H1 (cell line): ENCODE measurements around the gene LARP4B. TPM values are rescaled to one million over a fixed set of nuclear protein-coding genes. Genes with fewer than 3 reads are reported as not detected.

ENCODE experiments used
- CTCF ChIA-PET: fragments of 300-600 bp; sonication (Branson Sonifier 250); formaldehyde crosslinking; loops from one replicate; lab custom pipeline; 2021; ENCODE audit not compliant: partially characterized antibody; lab: Charles Lee
- POLR2A ChIA-PET: fragments of 300-600 bp; sonication (Branson Sonifier 250); formaldehyde crosslinking; loops from one replicate; lab custom pipeline; 2021; ENCODE audit warnings: inconsistent platforms; ENCODE audit not compliant: partially characterized antibody; lab: Charles Lee
- DNase-seq, 2 experiments: peaks; one replicate each; pipeline versions ENCODE4 v3.0.0 to v3.0.0-alpha.2; 2010 to 2022; ENCODE audit warnings: low spot score in 2 of 2, low read depth in 1 of 2, mixed read lengths in 1 of 2
- FAIRE-seq: peaks from 2 replicates; lab custom pipeline; 2011; peaks lifted over from hg19 to GRCh38; lab: Jason Lieb, UNC
- H2AFZ ChIP-seq: 2 replicates; pipeline ENCODE4 v1.8.1; 2012; ENCODE audit warnings: low read length, inconsistent platforms
- H2AK5ac ChIP-seq: 2 replicates; pipeline ENCODE4 v1.6.1; 2013; ENCODE audit warnings: low read depth, low read length
- H2BK120ac ChIP-seq: replicated peaks from 2 replicates; pipeline ENCODE3; 2013; ENCODE audit warnings: low read depth, low read length, inconsistent platforms
- H2BK12ac ChIP-seq: 2 replicates; pipeline ENCODE4 v1.6.1; 2013; ENCODE audit warnings: low read depth, low read length
- H2BK15ac ChIP-seq: 2 replicates; pipeline ENCODE4 v1.6.1; 2013; ENCODE audit warnings: low read length
- H2BK20ac ChIP-seq: 2 replicates; pipeline ENCODE4 v1.6.1; 2013; ENCODE audit warnings: low read length
- H2BK5ac ChIP-seq: 2 replicates; pipeline ENCODE4 v1.6.1; 2013; ENCODE audit warnings: low read depth, low read length
- H3K14ac ChIP-seq: 2 replicates; pipeline ENCODE4 v1.6.1; 2013; ENCODE audit warnings: inconsistent platforms; ENCODE audit not compliant: insufficient read length
- H3K18ac ChIP-seq: 2 replicates; pipeline ENCODE4 v1.6.1; 2013; ENCODE audit warnings: low read length; ENCODE audit errors: extremely low read depth
- H3K23ac ChIP-seq: 2 replicates; pipeline ENCODE4 v1.6.1; 2013; ENCODE audit warnings: inconsistent platforms; ENCODE audit not compliant: insufficient read length
- H3K23me2 ChIP-seq: 2 replicates; pipeline ENCODE4 v1.6.1; 2013; ENCODE audit warnings: low read depth, low read length
- H3K27ac ChIP-seq: 2 replicates; pipeline ENCODE4 v1.6.1; 2011; ENCODE audit warnings: low read depth, low read length, inconsistent platforms
- H3K27me3 ChIP-seq, 4 experiments: replicated peaks in 1 of 4; 1 replicate in 1 of 4; 2 replicates in 3 of 4; pipeline versions ENCODE4 v1.6.1 to v1.8.1; 2011 to 2013; ENCODE audit warnings: low read length in 3 of 4, mild to moderate bottlenecking in 3 of 4, inconsistent platforms in 2 of 4, mixed read lengths in 2 of 4, moderate library complexity in 1 of 4; ENCODE audit not compliant: control insufficient read depth in 3 of 4, insufficient read depth in 3 of 4; ENCODE audit errors: extremely low read depth in 1 of 4
- H3K36me3 ChIP-seq, 4 experiments: 2 replicates each; pipeline versions ENCODE4 v1.6.1 to v1.8.1; 2011 to 2013; ENCODE audit warnings: mild to moderate bottlenecking in 4 of 4, low read length in 3 of 4, moderate library complexity in 2 of 4, control low read depth in 1 of 4, inconsistent platforms in 1 of 4; ENCODE audit not compliant: insufficient read depth in 4 of 4, control insufficient read depth in 2 of 4
- H3K4ac ChIP-seq: replicated peaks from 2 replicates; pipeline ENCODE3; 2013; ENCODE audit warnings: low read length, low read depth, mixed read lengths, inconsistent platforms; ENCODE audit not compliant: insufficient read length
- H3K4me1 ChIP-seq, 4 experiments: replicated peaks in 1 of 4; 1 replicate in 1 of 4; 2 replicates in 3 of 4; pipeline versions ENCODE4 v1.6.1 to v1.8.1; 2011 to 2013; ENCODE audit warnings: low read length in 3 of 4, inconsistent platforms in 2 of 4, mixed read lengths in 1 of 4; ENCODE audit not compliant: insufficient read depth in 4 of 4, control insufficient read depth in 3 of 4
- H3K4me2 ChIP-seq, 2 experiments: 2 replicates each; pipeline versions ENCODE4 v1.6.1 to v1.8.1; 2011 to 2013; ENCODE audit warnings: low read depth in 2 of 2, low read length in 2 of 2, control low read depth in 1 of 2, inconsistent platforms in 1 of 2, mild to moderate bottlenecking in 1 of 2; ENCODE audit not compliant: insufficient read depth in 1 of 2
- H3K4me3 ChIP-seq, 4 experiments: fragments of 200-600, 300-600 bp in 1 of 4; sonication (generic), shearing (Covaris generic), sonication (Bioruptor Twin) in 1 of 4; 2 replicates each; pipeline versions ENCODE4 v1.5.1 to v1.8.1; 2011 to 2016; ENCODE audit warnings: low read length in 4 of 4, low read depth in 3 of 4, control low read depth in 2 of 4, inconsistent platforms in 2 of 4, mild to moderate bottlenecking in 2 of 4, mixed read lengths in 1 of 4, moderate library complexity in 1 of 4; ENCODE audit not compliant: insufficient read depth in 2 of 4; ENCODE audit errors: extremely low read depth in 1 of 4
- H3K56ac ChIP-seq: replicated peaks from 2 replicates; pipeline ENCODE3; 2013; ENCODE audit warnings: low read depth, mild to moderate bottlenecking, mixed read lengths, low read length, inconsistent platforms; ENCODE audit not compliant: insufficient read length
- H3K79me1 ChIP-seq: 2 replicates; pipeline ENCODE4 v1.6.1; 2013; ENCODE audit warnings: low read depth, low read length, control low read depth
- H3K79me2 ChIP-seq, 2 experiments: 2 replicates each; pipeline versions ENCODE4 v1.6.1 to v1.8.1; 2012 to 2013; ENCODE audit warnings: low read length in 2 of 2, mild to moderate bottlenecking in 2 of 2, inconsistent platforms in 1 of 2; ENCODE audit not compliant: insufficient read depth in 2 of 2, control insufficient read depth in 1 of 2
- H3K9ac ChIP-seq, 4 experiments: replicated peaks in 1 of 4; 1 replicate in 1 of 4; 2 replicates in 3 of 4; pipeline versions ENCODE4 v1.6.1 to v1.8.1; 2011 to 2013; ENCODE audit warnings: low read depth in 3 of 4, low read length in 3 of 4, control low read depth in 2 of 4, mild to moderate bottlenecking in 2 of 4, moderate library complexity in 2 of 4, inconsistent platforms in 1 of 4; ENCODE audit errors: extremely low read depth in 1 of 4
- H3K9me3 ChIP-seq, 2 experiments: 2 replicates each; pipeline versions ENCODE4 v1.6.1 to v1.8.1; 2012 to 2013; ENCODE audit warnings: mild to moderate bottlenecking in 2 of 2, moderate library complexity in 2 of 2, control low read depth in 1 of 2, inconsistent platforms in 1 of 2, low read depth in 1 of 2, low read length in 1 of 2, mixed read lengths in 1 of 2; ENCODE audit not compliant: insufficient read depth in 2 of 2
- H4K20me1 ChIP-seq, 2 experiments: replicated peaks in 1 of 2; 2 replicates each; pipeline versions ENCODE3 to v1.8.1; 2011 to 2013; ENCODE audit warnings: inconsistent platforms in 2 of 2, low read length in 2 of 2, mild to moderate bottlenecking in 1 of 2; ENCODE audit not compliant: insufficient read depth in 2 of 2, control insufficient read depth in 1 of 2
- H4K5ac ChIP-seq: 2 replicates; pipeline ENCODE4 v1.6.1; 2013; ENCODE audit warnings: low read length, low read depth, mixed read lengths, inconsistent platforms; ENCODE audit not compliant: insufficient read length
- H4K8ac ChIP-seq: 2 replicates; pipeline ENCODE4 v1.8.0; 2013; ENCODE audit warnings: mild to moderate bottlenecking, moderate library complexity, low read length, inconsistent platforms; ENCODE audit not compliant: insufficient read depth; ENCODE audit errors: extremely low read depth
- H4K91ac ChIP-seq: replicated peaks from 2 replicates; pipeline ENCODE3; 2013; ENCODE audit warnings: low read length, mixed read lengths, inconsistent platforms; ENCODE audit not compliant: insufficient read length
- BCL11A ChIP-seq, 2 experiments: IDR thresholded peaks; one replicate each; pipeline ENCODE4 v1.6.1; 2011; ENCODE audit warnings: low read depth in 2 of 2, low read length in 2 of 2, mild to moderate bottlenecking in 2 of 2
- CHD2 ChIP-seq: IDR thresholded peaks from 2 replicates; pipeline ENCODE4 v1.6.1; 2012; ENCODE audit warnings: low read length, improper control_type of control experiment
- EZH2 ChIP-seq: fragments of 200-600 bp; sonication (generic); IDR thresholded peaks from 2 replicates; pipeline ENCODE4 v1.7.1; 2012; ENCODE audit warnings: low read depth, mild to moderate bottlenecking, moderate library complexity, low read length, inconsistent platforms; ENCODE audit not compliant: severe bottlenecking
- NRF1 ChIP-seq: IDR thresholded peaks from 2 replicates; pipeline ENCODE4 v1.6.1; 2011; ENCODE audit warnings: mild to moderate bottlenecking, low read depth, low read length, improper control_type of control experiment
- PHF8 ChIP-seq: fragments of 200-600 bp; sonication (generic); conservative IDR thresholded peaks from 2 replicates; pipeline ENCODE4 v1.7.1; 2012; ENCODE audit warnings: low read depth, mild to moderate bottlenecking, inconsistent platforms, low read length, moderate library complexity
- POU5F1 ChIP-seq: IDR thresholded peaks from 2 replicates; pipeline ENCODE4 v1.6.1; 2011; ENCODE audit warnings: low read depth, mild to moderate bottlenecking, low read length, moderate library complexity
- RAD21 ChIP-seq, 2 experiments: IDR thresholded peaks in 1 of 2; conservative IDR thresholded peaks in 1 of 2; 2 replicates each; pipeline ENCODE4 v1.6.1; 2011; ENCODE audit warnings: low read depth in 2 of 2, low read length in 2 of 2, improper control_type of control experiment in 1 of 2, inconsistent platforms in 1 of 2, mild to moderate bottlenecking in 1 of 2, moderate library complexity in 1 of 2
- SIN3A ChIP-seq, 2 experiments: IDR thresholded peaks in 1 of 2; conservative IDR thresholded peaks in 1 of 2; 2 replicates each; pipeline ENCODE4 v1.6.1; 2011 to 2012; ENCODE audit warnings: low read length in 2 of 2, improper control_type of control experiment in 1 of 2, low read depth in 1 of 2, mild to moderate bottlenecking in 1 of 2
- TCF12 ChIP-seq: IDR thresholded peaks from 2 replicates; pipeline ENCODE4 v1.6.1; 2011; ENCODE audit warnings: low read depth, mild to moderate bottlenecking, low read length
- WGBS, 2 experiments: shearing (Covaris generic) in 1 of 2; methylation state at CpG; one replicate each; pipeline versions ENCODE4 v1.1.6 to v1.1.7; 2013 to 2015; ENCODE audit warnings: low lambda C conversion rate in 2 of 2, mixed read lengths in 2 of 2, inconsistent platforms in 1 of 2, low coverage in 1 of 2, missing lambda C conversion rate in 1 of 2; ENCODE audit not compliant: insufficient replicate concordance in 2 of 2, insufficient coverage in 1 of 2, insufficient read length in 1 of 2; ENCODE audit errors: extremely low coverage in 1 of 2, missing lambda C conversion rate in 1 of 2; 5-methylcytosine and 5-hydroxymethylcytosine counted together
- polyA plus RNA-seq, 7 experiments: library from polyadenylated mRNA; depleted of rRNA in 3 of 7; stranded (reverse) in 5 of 7; unstranded in 2 of 7; fragments of >200 nt in 5 of 7; fragments of 200-250 nt in 2 of 7; gene quantifications; 1 replicate in 5 of 7; 2 replicates in 1 of 7; 4 replicates in 1 of 7; pipeline versions ENCODE4 v1.2.1 to v1.2.3, GENCODE V29; 2011 to 2013; ENCODE audit warnings: missing spikeins in 2 of 7, mixed read lengths in 2 of 7
- total RNA-seq: library from RNA; stranded (reverse); fragmentation: NEBNext Ultra II Directional; extraction: Animal tissue kit (Norgen Biotek cat#: 25700); gene quantifications from 2 replicates; pipeline ENCODE4 v1.2.1, GENCODE V29; 2021

The LARP4B gene
- total and polyA plus RNA-seq, 2 of the 8 experiments (the other 6 are each of a cell fraction or from before 2014, with no cell fraction given) = 20.1 to 78.6 TPM

GRCh38 chr10:963186-963585 is 31.7 kb upstream of the LARP4B start:
- POLR2A ChIA-PET = interaction anchor here (1.8 kb wide), 1 partner anchor 25 kb away, joined by 4 read pairs; the partner anchor contains the start of gene GTPBP4
- Histone ChIP-seq H2BK20ac (no peak overlapping the region), H3K9ac (no peak overlapping the region)
- TF ChIP-seq TCF12 (no peak), BCL11A (IDR thresholded peaks at IDR 0.05; ENCODE audit: low read depth in 2 of 2, low read length in 2 of 2) (no peak), RAD21 (IDR thresholded peaks at IDR 0.05 in 1 of 2, conservative IDR thresholded peaks at IDR 0.05 in 1 of 2; ENCODE audit: low read depth in 2 of 2, low read length in 2 of 2) (no peak), EZH2 (no peak), NRF1 (no peak), POU5F1 (no peak), SIN3A (conservative IDR thresholded peaks at IDR 0.05 in 1 of 2, IDR thresholded peaks at IDR 0.05 in 1 of 2; ENCODE audit: low read depth in 1 of 2, low read length in 2 of 2) (no peak), PHF8 (no peak), CHD2 (no peak)
- TF ChIP-seq, all 59 proteins: peak for 0
- Histone ChIP-seq H4K8ac (no peak overlapping the region), H3K23me2 (no peaks in the 10 kb centered on the region; the same call in 1 of the 2 replicates), H3K27me3 (no peaks in the 10 kb centered on the region), H2BK12ac (no peak overlapping the region), H3K79me1 (no peaks in the 10 kb centered on the region), H2BK120ac (no peak overlapping the region), H3K4me2 (no peak overlapping the region), H3K14ac (no peak overlapping the region), H2AK5ac (no peak overlapping the region), H3K4me1 (no peaks in the 10 kb centered on the region; a peak in 1 of 7 replicates), H3K9me3 (peaks cover 0 to 2% of the 10 kb centered on the region in 2 experiments; a peak in 1 of 4 replicates), H3K56ac (no peak overlapping the region), H4K5ac (no peak overlapping the region), H3K27ac (no peak overlapping the region), H3K79me2 (no peaks in the 10 kb centered on the region), H3K4ac (no peak overlapping the region), H4K91ac (no peak overlapping the region), H2BK15ac (no peak overlapping the region), H4K20me1 (no peaks in the 10 kb centered on the region), H2BK5ac (no peak overlapping the region), H3K4me3 (no peak overlapping the region), H3K18ac (no peak overlapping the region), H3K36me3 (no peaks in the 10 kb centered on the region), H2AFZ (no peak overlapping the region), H3K23ac (no peak overlapping the region)
- 93% methylated on average over 5 of the region's 5 CpGs; no CpG with 5 or more reads in 1 of the 2 experiments for WGBS, 2 experiments
- CTCF ChIA-PET = interaction anchor here (1.0 kb wide), 1 partner anchor 25 kb away, joined by 4 read pairs; the partner anchor contains the start of gene GTPBP4
- DNase-seq (no peak), FAIRE-seq (no peak)
